Neural cell (in vitro differentiated cells): ENCODE measurements around the gene IL1A. TPM values are rescaled to one million over a fixed set of nuclear protein-coding genes. Genes with fewer than 3 reads are reported as not detected.

ENCODE experiments used
- H2AFZ ChIP-seq: fragments of 200-600, 300-800 bp; sonication (generic), shearing (Covaris generic); 2 replicates; pipeline ENCODE4 v1.6.0; 2014; ENCODE audit warnings: low read depth, mild to moderate bottlenecking, antibody characterized with exemption, low read length, moderate library complexity
- H3F3A ChIP-seq: fragments of 200-600 bp; shearing (Covaris generic); 2 replicates; pipeline ENCODE4 v1.6.1; 2016; ENCODE audit warnings: mild to moderate bottlenecking, moderate library complexity, mixed read lengths, antibody characterized with exemption, low read length; ENCODE audit not compliant: insufficient read depth, poor library complexity, severe bottlenecking
- H3K27ac ChIP-seq: fragments of 200-600, 300-800 bp; sonication (generic), shearing (Covaris generic); 2 replicates; pipeline ENCODE4 v1.5.1; 2014; ENCODE audit warnings: mild to moderate bottlenecking, low read length, moderate library complexity
- H3K27me3 ChIP-seq: fragments of 300-800, 200-600 bp; sonication (generic), shearing (Covaris generic); 2 replicates; pipeline ENCODE4 v1.6.0; 2014; ENCODE audit warnings: mild to moderate bottlenecking, low read depth, low read length, moderate library complexity; ENCODE audit not compliant: insufficient read depth
- H3K36me3 ChIP-seq: fragments of 300-800, 200-600 bp; sonication (generic), shearing (Covaris generic); 2 replicates; pipeline ENCODE4 v1.5.1; 2014; ENCODE audit warnings: mild to moderate bottlenecking, antibody characterized with exemption, low read length, moderate library complexity; ENCODE audit not compliant: insufficient read depth
- H3K4me2 ChIP-seq: fragments of 300-800, 200-600 bp; sonication (generic), shearing (Covaris generic); 2 replicates; pipeline ENCODE4 v1.6.0; 2014; ENCODE audit warnings: mild to moderate bottlenecking, low read length
- H3K4me3 ChIP-seq: fragments of 300-800, 200-600 bp; sonication (generic), shearing (Covaris generic); 2 replicates; pipeline ENCODE4 v1.5.1; 2014; ENCODE audit warnings: mild to moderate bottlenecking, low read length, moderate library complexity
- H3K79me2 ChIP-seq: fragments of 200-600 bp; shearing (Covaris generic); replicated peaks from 2 replicates; pipeline ENCODE4 v1.6.0; 2014; ENCODE audit warnings: mild to moderate bottlenecking, low read length, moderate library complexity; ENCODE audit not compliant: insufficient read depth
- H3K9ac ChIP-seq: fragments of 300-800, 200-600 bp; sonication (generic), shearing (Covaris generic); 2 replicates; pipeline ENCODE4 v1.6.1; 2016; ENCODE audit warnings: mild to moderate bottlenecking, low read length, mixed read lengths
- H3K9me2 ChIP-seq: fragments of 200-600 bp; shearing (Covaris generic); 2 replicates; pipeline ENCODE4 v1.6.1; 2016; ENCODE audit warnings: mild to moderate bottlenecking, low read length, mixed read lengths; ENCODE audit not compliant: insufficient read depth
- H3K9me3 ChIP-seq: fragments of 200-600, 300-800 bp; sonication (generic), shearing (Covaris generic); 2 replicates; pipeline ENCODE4 v1.6.1; 2016; ENCODE audit warnings: mild to moderate bottlenecking, mixed run types, low read length, moderate library complexity, mixed read lengths
- H4K20me1 ChIP-seq: fragments of 200-600 bp; shearing (Covaris generic); 2 replicates; pipeline ENCODE4 v1.6.1; 2016; ENCODE audit warnings: mild to moderate bottlenecking, mixed run types; ENCODE audit not compliant: insufficient read depth
- CTCF ChIP-seq: fragments of 450-650 bp; IDR thresholded peaks from 2 replicates; pipeline ENCODE4 v1.5.1; 2014; ENCODE audit warnings: antibody characterized with exemption, mild to moderate bottlenecking, moderate library complexity; ENCODE audit not compliant: poor library complexity, severe bottlenecking
- EP300 ChIP-seq: fragments of 450-650 bp; conservative IDR thresholded peaks from 2 replicates; pipeline ENCODE4 v1.6.1; 2014; ENCODE audit warnings: antibody characterized with exemption, mild to moderate bottlenecking, moderate library complexity; ENCODE audit not compliant: poor library complexity, severe bottlenecking
- EZH2 ChIP-seq: fragments of 200-600, 300-800 bp; shearing (Covaris generic), sonication (generic); IDR thresholded peaks from 2 replicates; pipeline ENCODE4 v1.6.1; 2014; ENCODE audit warnings: antibody characterized with exemption, low read length, borderline replicate concordance, mild to moderate bottlenecking; ENCODE audit not compliant: insufficient read depth, poor library complexity, severe bottlenecking
- MXI1 ChIP-seq: fragments of 450-650 bp; conservative IDR thresholded peaks from 2 replicates; pipeline ENCODE4 v1.6.1; 2014; ENCODE audit warnings: antibody characterized with exemption, mild to moderate bottlenecking; ENCODE audit not compliant: poor library complexity, severe bottlenecking
- POLR2AphosphoS5 ChIP-seq: IDR thresholded peaks from 2 replicates; pipeline ENCODE4 v1.6.1; 2012
- RAD21 ChIP-seq: fragments of 450-650 bp; conservative IDR thresholded peaks from 2 replicates; pipeline ENCODE4 v1.6.1; 2014; ENCODE audit warnings: antibody characterized with exemption, mild to moderate bottlenecking, moderate library complexity
- SMC3 ChIP-seq: fragments of 450-650 bp; conservative IDR thresholded peaks from 2 replicates; pipeline ENCODE4 v1.6.1; 2014; ENCODE audit warnings: antibody characterized with exemption, mild to moderate bottlenecking, moderate library complexity; ENCODE audit not compliant: poor library complexity
- TAF1 ChIP-seq: IDR thresholded peaks from 2 replicates; pipeline ENCODE4 v1.6.1; 2012; ENCODE audit warnings: low read depth
- polyA plus RNA-seq: library from polyadenylated mRNA; depleted of rRNA; stranded (reverse); fragments of >200 nt; gene quantifications from 2 replicates; pipeline ENCODE4 v1.2.3, GENCODE V29; 2014
- TF ChIP-seq, protein P1 (sequence below): IDR thresholded peaks from 2 replicates; pipeline ENCODE4 v1.6.1; 2012; ENCODE audit warnings: borderline replicate concordance

The IL1A gene
- polyA plus RNA-seq, 1 donor from 2014 or later: 0.14 TPM

- H4K20me1 ChIP-seq: no peaks in the 10 kb centered on the region
- no peaks in the 10 kb centered on the region for H3K27me3 ChIP-seq
- H3K4me3 ChIP-seq: no peak overlapping the region
- no peak for TF ChIP-seq TAF1
- TF ChIP-seq MXI1: no peak
- TF ChIP-seq RAD21: no peak
- TF ChIP-seq EZH2: no peak
- TF ChIP-seq EP300: no peak
- TF ChIP-seq POLR2AphosphoS5: no peak
- no peak for TF ChIP-seq CTCF
- TF ChIP-seq, protein P1, sequence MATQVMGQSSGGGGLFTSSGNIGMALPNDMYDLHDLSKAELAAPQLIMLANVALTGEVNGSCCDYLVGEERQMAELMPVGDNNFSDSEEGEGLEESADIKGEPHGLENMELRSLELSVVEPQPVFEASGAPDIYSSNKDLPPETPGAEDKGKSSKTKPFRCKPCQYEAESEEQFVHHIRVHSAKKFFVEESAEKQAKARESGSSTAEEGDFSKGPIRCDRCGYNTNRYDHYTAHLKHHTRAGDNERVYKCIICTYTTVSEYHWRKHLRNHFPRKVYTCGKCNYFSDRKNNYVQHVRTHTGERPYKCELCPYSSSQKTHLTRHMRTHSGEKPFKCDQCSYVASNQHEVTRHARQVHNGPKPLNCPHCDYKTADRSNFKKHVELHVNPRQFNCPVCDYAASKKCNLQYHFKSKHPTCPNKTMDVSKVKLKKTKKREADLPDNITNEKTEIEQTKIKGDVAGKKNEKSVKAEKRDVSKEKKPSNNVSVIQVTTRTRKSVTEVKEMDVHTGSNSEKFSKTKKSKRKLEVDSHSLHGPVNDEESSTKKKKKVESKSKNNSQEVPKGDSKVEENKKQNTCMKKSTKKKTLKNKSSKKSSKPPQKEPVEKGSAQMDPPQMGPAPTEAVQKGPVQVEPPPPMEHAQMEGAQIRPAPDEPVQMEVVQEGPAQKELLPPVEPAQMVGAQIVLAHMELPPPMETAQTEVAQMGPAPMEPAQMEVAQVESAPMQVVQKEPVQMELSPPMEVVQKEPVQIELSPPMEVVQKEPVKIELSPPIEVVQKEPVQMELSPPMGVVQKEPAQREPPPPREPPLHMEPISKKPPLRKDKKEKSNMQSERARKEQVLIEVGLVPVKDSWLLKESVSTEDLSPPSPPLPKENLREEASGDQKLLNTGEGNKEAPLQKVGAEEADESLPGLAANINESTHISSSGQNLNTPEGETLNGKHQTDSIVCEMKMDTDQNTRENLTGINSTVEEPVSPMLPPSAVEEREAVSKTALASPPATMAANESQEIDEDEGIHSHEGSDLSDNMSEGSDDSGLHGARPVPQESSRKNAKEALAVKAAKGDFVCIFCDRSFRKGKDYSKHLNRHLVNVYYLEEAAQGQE: no peak
- no peak for TF ChIP-seq SMC3
- H3K9me3 ChIP-seq: no peaks in the 10 kb centered on the region
- H3F3A ChIP-seq: no peaks in the 10 kb centered on the region
- H3K36me3 ChIP-seq: no peaks in the 10 kb centered on the region
- H3K9ac ChIP-seq: no peak overlapping the region
- no peak overlapping the region for H3K27ac ChIP-seq
- H3K4me2 ChIP-seq: no peak overlapping the region
- H3K9me2 ChIP-seq: no peaks in the 10 kb centered on the region
- no peaks in the 10 kb centered on the region for H3K79me2 ChIP-seq
- H2AFZ ChIP-seq: no peak overlapping the region
Observed at GRCh38 chr2:112798979-112799975, 15.0 kb upstream of the IL1A start.

DNA sequence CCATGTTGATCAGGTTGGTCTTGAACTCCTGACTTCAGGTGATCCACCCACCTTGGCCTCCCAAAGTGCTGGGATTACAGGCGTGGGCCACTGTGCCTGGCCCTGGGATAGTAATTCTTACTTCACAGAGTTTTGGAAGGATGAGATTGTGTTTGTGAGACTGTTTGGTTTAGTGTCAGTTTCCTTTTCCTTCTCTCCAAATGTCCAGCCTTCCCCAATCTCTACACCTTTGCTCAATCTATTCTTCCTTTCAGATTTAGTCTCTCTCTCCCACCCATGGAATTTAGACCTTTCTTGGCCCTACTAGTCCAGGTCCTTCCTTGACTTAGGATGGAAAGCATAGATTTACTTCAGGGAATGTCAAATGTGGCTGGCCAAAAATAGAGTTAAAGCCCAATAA, 12.2 kb upstream of the IL1A start:
- H3K27me3 ChIP-seq: no peaks in the 10 kb centered on the region
- no peak overlapping the region for H3K4me2 ChIP-seq
- no peak overlapping the region for H2AFZ ChIP-seq
- no peaks in the 10 kb centered on the region for H3K79me2 ChIP-seq
- TF ChIP-seq EP300 (no peak), CTCF (no peak), TAF1 (no peak), MXI1 (no peak)
- TF ChIP-seq, protein P1: no peak
- H3F3A ChIP-seq: no peaks in the 10 kb centered on the region
- H3K4me3 ChIP-seq: no peak overlapping the region
- no peaks in the 10 kb centered on the region for H3K9me3 ChIP-seq
- no peak overlapping the region for H3K9ac ChIP-seq
- H3K36me3 ChIP-seq: no peaks in the 10 kb centered on the region
- no peaks in the 10 kb centered on the region for H3K9me2 ChIP-seq
- no peaks in the 10 kb centered on the region for H4K20me1 ChIP-seq
- no peak overlapping the region for H3K27ac ChIP-seq
